Neural cell (in vitro differentiated cells): Measurements from ENCODE around the gene TMEM247. TPM values are rescaled to one million over a fixed set of nuclear protein-coding genes. Genes with fewer than 3 reads are reported as not detected.

Source experiments
- polyA plus RNA-seq: library from polyadenylated mRNA; depleted of rRNA; stranded (reverse); fragments of >200 nt; gene quantifications from 2 replicates; pipeline ENCODE4 v1.2.3, GENCODE V29; 2014
- small RNA-seq, 3 experiments: library from RNA; depleted of rRNA; stranded (forward); fragments of <200 nt; gene quantifications; one replicate each; pipeline ENCODE3, GENCODE V24; 2012

Gene TMEM247
- polyA plus RNA-seq, 1 donor from 2014 or later: not detected

Small RNA genes within 50 kb of the gene (small RNA-seq; reads per million reads assigned to genes)
- gene RN7SL817P: 0 reads per million in 3 experiments

Other genes starting within 250 kb of the TMEM247 start
- gene EPAS1, start 182.2 kb upstream of the TMEM247 start, polyA plus RNA-seq: not detected in 2 replicates
- 39.4 and 45.1 TPM in 2 replicates for gene RHOQ, start 62.9 kb downstream of the TMEM247 start, polyA plus RNA-seq
- gene ATP6V1E2, start 63.0 kb downstream of the TMEM247 start, polyA plus RNA-seq: 4.3 and 5.6 TPM in 2 replicates
- 53.2 and 64.5 TPM in 2 replicates for gene PIGF, start 137.5 kb downstream of the TMEM247 start, polyA plus RNA-seq
- 23.4 and 29.5 TPM in 2 replicates for gene CRIPT, start 137.7 kb downstream of the TMEM247 start, polyA plus RNA-seq
- gene SOCS5, start 219.7 kb downstream of the TMEM247 start, polyA plus RNA-seq: 15.2 and 15.9 TPM in 2 replicates